DLD1 (cell line): Measurements from ENCODE around the gene CNTROB.

Experiments used
- in situ Hi-C: cut with HindIII; loops from 2 replicates; pipeline ENCODE4 v1.10.0; 2017; ENCODE audit warnings: low sequenced_read_pairs

Gene CNTROB, protein sequence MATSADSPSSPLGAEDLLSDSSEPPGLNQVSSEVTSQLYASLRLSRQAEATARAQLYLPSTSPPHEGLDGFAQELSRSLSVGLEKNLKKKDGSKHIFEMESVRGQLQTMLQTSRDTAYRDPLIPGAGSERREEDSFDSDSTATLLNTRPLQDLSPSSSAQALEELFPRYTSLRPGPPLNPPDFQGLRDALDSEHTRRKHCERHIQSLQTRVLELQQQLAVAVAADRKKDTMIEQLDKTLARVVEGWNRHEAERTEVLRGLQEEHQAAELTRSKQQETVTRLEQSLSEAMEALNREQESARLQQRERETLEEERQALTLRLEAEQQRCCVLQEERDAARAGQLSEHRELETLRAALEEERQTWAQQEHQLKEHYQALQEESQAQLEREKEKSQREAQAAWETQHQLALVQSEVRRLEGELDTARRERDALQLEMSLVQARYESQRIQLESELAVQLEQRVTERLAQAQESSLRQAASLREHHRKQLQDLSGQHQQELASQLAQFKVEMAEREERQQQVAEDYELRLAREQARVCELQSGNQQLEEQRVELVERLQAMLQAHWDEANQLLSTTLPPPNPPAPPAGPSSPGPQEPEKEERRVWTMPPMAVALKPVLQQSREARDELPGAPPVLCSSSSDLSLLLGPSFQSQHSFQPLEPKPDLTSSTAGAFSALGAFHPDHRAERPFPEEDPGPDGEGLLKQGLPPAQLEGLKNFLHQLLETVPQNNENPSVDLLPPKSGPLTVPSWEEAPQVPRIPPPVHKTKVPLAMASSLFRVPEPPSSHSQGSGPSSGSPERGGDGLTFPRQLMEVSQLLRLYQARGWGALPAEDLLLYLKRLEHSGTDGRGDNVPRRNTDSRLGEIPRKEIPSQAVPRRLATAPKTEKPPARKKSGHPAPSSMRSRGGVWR

DNA sequence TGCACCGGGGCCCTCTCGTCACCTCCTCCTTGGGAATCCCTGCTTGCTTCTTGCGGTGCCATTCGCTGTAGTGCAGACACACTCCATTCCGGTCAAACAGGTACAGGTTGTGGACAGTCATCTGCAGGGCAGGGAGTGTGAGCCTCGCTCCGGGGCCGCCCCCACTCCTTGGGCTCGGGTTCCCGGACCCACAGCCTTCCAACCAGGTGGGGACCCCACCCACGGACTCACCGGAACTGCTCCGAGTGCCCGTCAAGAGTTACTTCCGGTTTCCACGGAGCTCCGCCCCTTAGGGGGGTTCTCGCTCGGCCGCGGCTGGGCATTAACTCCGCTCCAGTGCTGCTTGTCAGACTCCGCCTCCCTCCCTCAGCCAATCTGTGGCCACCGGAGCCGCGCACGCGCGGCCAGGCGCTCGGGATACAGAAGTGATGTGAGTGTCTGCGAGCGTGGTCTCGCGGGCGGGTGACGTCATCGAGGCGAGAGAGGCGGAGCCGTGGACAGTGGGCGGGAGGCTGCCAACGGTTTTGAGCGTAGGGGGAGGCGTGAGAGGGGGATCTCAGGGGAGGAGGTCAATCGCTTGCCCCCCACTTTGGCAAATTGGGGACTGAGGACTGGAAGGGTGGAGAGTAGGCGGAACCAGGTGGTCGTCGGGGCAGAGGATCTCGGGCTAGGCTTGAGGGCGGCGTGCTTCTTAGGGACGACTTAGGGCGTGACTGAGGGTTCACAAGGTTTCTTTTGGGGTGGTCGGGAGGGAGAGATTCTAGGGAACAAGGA, at the start of gene CNTROB, which contains the start of gene TRAPPC1:
CNTROB (plus strand) TSS at position 498 of the 774 bp plus-strand sequence. CDS start 874 bp downstream, outside the sequence.
TRAPPC1 (minus strand) TSS at position 238 of the 774 bp plus-strand sequence; CDS start at position 121, 117 bp downstream.
- in situ Hi-C loops = no loop called here

DNA sequence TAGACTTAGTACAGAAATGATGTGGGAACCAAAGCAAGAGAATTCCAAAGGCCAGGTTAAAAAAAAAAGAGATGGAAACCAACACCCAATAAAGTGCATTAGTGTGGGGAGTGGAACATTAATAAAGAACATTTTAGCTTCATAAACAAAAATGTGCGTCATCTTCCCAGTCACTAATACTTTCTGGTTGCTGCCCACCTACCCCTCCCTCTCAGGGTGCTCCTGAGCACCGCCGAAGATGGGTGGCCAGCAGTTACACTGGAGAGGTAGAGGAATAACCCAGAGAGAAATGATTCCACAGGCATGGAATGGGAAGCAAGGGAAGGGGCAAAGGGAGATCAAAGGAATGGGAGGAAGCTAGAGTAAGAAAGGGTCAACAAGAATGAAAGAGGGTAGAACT, 49.4 kb upstream of the CNTROB start:
- in situ Hi-C loops = no loop called here

DNA sequence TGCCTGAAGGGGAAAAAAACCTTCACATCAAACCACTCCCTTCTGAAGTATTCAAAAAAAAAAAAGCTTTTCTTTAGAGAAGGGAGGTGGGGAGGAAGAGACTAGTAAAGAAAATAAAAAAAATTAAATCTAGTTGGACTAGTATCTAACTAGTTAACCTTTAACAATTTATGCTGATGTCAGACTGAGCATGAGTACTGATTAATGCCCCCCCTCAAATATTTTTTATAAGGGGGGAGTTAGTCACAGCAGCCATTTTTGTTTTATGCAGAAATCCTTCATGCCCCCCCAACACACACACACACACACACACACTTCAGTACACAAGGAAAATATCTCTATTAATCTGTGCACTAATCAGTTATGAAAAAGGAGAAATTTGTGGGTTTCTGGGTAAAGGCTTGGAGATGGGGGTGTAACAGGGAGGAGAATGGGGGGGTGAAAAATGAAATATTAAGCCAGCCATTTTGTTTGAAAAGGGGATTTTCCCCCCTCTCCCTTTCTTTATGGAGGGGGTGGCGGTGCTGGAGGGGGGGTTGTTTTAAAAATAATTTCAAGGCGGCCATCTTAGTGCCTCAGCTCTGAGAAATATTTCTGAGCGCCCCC, 48.1 kb upstream of the CNTROB start:
- in situ Hi-C loops = no loop called here

DNA sequence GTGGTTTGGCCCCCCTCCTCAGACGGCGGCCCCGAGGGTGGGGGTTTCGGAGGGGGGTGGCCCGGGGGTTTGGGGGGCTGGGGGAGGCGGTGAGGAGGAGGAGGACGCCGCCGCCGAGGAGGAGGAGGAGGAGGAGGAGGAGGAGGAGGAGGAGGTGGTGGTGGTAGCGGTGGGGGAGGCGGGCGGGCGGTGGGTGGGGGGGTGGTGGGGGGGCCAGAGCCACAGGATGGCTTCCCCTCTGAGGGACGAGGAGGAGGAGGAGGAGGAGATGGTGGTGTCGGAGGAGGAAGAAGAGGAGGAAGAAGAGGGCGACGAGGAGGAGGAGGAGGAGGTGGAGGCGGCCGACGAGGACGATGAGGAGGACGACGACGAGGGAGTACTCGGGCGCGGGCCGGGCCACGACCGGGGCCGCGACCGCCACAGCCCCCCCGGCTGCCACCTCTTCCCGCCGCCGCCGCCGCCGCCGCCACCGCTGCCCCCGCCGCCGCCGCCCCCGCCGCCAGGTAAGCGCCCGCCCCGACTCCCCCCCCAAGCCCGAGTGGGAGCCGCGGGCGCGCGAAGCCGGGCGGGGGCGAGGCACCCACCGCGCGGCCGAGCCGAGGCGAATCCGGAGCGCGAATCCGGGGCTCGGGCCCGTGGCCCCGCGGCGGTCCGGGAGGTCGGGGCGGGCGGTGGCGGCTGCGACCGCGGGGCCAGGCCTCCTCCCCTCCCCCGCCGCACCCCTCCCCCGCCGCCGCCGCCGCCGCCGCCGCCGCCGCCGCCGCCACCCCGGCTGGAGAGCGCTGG, 47.2 kb upstream of the CNTROB start:
- in situ Hi-C loops = no loop called here

DNA sequence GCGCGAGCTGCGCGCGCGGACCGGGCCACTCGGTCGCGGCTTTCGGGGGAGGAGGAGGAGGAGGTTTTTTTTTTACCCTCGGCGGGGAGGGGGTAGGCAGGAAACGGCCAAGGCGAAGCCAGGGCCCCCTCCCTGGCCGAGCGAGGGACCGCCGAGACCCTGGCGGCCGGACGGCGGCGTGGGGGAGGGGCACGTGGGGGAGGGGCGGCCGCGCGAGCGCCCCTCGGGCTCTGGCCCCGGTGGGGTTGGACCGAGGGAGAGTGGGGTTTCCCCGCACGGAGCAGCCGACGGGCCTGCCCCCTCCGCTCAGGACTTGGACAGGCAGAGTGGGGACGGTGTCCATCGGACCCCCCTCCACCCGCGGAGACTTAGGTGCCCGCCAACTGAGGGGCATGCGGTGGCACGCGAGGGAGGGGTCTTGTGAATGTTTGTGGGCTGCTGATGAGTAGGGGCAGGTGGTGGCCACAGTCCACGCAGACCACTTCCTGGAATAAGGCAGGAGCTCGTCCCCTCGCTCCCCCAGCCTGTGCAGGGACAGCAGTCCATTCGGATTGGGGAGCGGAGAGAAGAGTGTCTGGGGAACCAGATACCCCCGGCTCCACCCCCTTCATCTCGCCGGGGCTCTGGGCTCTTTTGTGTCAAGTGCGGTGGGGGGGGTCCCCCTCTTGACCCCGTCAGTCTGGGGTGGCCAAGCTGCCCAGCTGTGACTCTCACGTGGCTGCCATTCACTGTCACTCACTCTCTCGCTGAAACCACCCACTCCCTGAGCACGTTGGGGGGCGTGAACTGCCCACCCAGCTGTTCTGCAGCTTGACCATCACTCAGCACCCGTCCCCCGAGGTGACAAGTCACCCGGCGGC, 46.4 kb upstream of the CNTROB start:
- in situ Hi-C loops = no loop called here

DNA sequence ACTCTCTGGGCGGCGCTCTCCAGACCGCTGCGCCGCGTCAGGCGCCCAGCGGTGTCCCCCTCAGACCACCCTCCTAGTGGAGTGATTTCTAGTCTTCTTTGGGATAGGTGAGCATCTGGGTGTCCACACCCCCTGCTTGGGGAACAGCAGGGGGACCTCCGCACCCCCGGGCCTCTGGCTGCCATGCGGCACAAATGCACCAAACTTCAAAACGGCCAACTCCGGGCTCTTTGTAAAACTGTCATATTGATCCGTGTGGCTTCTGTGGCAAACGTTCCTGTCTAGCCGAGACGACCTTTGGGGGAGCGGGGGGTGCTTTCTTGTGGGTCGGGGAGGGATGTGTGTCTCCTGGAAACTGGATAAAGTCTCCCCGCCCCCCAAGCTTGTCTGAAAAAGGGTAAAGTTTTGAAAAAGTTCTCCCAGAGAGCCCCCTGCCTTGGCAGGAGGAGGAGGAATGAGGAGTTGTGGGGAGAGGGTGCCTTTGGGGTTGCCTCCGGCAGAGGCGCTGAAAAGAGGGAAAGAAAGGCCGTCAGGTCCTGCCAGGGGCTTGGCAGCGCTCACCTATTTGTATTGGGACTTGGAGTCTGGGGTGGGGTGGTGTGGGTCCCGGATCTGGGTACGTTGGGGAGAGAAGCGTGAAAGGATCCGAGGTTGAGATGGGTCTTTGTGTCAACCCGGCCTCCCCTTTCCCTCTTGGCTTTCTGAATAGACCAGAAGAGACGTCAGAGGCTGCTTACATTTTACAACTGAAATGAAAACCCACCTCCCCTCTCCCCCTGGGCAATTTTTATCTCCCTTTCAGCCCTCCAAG, 45.6 kb upstream of the CNTROB start:
- in situ Hi-C loops = no loop called here

DNA sequence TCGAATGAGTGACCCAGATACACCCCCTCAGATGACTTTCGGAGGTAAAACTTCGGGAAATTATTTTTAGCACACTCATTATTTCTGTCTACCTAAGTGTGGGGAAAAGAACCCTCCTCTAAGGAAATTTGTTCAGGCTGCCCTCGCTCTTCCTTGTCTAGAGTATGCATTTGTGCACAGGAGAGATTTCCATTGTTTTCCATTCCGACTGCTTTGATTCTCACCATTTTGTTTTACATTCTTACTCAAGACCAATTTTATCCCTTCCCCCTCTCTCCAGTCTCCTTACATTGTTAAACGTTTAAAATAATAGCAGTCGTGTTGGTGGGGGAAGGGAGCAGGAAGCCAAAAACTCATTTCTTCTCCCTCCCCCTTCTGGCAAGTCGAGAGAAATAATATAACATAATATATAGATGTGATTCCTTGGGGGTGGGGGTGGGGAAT, 44.9 kb upstream of the CNTROB start:
- in situ Hi-C loops = no loop called here

DNA sequence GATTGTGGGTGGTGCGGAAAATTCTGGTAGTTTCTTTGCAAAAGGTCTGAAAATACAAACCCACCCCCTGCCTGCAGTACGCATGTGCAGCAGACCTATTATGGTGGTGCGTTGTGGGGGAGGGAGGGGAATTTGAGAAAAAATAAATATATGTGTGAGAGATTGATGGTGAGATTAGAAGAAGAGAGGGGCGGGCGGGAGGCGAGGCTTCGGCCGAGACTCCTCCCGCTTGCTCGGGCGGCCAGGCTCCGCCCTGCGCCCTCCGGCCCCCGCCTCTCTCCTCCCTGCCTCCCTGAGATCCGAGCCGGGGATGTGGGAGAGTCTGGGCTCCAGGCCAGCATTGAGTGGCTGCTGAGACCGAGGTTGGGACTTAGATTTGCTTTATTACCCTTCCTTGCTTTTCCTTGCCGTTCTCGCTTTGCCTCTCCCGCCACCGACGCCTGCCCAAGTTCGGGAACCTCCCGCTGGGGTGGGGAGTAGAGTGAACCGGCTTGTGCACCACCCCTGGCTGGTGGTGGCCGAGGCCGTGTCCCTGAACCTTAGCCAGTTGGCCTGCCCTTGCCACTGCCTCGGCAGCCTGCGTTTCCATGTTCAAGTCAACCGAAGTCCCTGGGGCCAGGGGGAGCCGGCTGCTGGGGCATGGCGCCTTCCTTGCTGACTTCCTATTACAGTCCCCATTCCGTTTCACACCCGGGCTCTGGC, 44.4 kb upstream of the CNTROB start:
- in situ Hi-C loops = no loop called here

DNA sequence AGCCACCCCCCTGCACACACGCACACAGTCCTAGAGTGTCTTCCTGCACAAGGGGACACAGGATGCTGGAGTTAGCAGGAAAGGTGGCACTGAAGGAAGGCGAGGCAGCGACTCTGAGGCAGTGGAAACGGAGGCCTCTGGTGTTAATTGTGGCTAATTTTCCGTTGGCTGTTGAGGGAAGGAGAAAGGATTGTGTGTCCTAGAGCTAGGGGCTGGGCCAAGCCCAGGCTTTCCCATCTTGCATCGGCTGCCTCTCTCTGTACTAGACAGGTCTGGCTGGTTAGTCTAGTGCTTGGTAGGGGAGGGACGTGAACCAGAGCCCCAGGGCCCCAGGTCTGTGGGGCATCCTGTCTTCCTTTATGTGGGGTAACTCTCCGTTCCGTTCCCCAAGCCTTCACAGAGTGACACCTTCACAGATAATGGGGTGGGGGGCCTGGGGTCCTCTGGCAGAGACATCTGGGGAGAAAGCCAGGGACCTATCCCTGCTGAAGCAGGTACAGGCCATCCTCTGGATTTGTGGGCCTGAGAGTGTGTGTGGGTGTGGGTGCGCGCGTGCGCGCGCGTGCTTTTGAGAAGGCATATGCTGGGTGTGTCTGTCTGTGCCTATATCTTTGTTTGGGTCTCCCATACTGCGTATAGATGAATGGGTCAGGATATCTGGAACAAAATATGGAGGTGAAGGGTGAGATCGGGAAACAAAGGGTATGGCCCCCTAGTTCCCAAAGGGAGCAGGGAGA, 43.7 kb upstream of the CNTROB start, which contains the start of gene CHD3:
CHD3 (plus strand) TSS at position 606 of the 737 bp plus-strand sequence. CDS start 212 bp downstream, outside the sequence.
- in situ Hi-C loops = no loop called here

DNA sequence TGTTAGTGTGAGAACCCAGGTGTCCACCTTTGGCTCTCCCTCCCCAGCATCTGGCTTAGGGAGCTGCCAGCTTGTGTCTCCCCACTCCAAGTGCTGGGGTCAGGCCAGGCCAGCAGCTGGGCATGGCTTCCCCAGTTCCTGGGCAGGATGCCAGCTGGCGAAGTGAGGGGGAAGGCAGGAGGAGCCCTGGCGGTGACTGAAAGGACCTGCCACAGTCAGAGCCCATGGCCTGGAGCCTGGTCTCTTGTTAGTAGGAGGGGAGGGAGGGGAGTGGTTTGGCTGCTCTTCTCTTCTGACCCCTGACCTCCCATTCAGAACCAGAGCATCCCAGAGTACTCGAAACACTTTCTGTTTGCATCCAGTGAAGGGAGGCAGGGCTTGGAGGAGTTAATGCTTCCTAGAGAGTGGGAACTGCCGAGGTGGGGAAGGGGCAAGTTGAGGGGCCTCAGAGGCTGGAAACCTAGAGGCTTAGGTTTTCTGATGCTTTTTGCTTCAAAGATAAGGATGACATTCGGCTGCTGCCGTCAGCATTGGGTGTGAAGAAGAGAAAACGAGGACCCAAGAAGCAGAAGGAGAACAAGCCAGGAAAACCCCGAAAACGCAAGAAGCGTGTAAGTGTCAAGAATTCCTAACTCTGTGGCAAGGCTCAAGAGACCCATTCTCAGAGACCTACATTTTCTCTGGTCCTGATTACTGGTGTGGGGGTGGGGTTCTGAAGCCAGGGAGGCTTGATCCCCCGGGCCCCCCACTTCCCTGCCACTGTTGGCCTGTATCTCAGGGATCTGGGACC, 42.6 kb upstream of the CNTROB start:
- in situ Hi-C loops = no loop called here

DNA sequence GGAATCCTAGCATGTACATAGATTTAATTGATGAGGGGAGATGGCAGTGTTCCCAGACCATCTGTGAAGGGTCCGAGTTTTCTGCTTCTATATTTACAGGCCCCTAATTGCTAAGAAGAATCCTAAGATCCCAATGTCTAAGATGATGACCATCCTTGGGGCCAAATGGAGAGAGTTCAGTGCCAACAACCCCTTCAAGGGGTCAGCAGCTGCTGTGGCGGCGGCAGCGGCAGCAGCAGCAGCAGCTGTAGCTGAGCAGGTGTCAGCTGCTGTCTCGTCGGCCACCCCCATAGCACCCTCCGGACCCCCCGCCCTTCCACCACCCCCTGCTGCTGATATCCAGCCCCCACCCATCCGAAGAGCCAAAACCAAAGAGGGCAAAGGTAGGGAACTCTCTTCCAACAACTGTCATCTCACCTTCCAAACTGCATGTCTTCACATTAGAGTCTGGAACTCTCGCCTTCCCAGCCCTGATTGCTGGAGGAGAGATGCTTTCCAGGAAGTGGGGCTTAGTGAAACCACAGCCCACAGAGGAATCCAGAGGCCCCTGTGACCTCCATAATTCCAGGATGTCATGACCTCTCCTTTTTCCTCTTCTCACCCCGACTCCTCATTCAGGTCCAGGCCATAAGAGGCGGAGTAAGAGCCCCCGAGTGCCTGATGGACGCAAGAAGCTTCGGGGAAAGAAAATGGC, 38.7 kb upstream of the CNTROB start:
- in situ Hi-C loops = no loop called here

DNA sequence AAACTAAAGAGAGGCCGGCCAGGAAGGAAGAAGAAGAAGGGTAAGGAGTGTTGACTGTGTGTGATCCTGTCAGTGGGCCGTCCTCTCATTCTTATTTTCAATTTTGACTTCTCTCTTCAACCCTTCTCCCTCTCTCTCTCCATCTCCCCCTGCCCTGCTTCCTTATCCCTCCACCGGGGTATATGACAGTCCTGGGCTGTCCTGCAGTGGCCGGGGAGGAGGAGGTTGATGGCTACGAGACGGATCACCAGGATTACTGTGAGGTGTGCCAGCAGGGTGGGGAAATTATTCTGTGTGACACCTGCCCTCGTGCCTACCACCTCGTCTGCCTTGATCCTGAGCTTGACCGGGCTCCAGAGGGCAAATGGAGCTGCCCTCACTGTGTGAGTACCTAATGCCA, 37.8 kb upstream of the CNTROB start:
- in situ Hi-C loops = no loop called here

DNA sequence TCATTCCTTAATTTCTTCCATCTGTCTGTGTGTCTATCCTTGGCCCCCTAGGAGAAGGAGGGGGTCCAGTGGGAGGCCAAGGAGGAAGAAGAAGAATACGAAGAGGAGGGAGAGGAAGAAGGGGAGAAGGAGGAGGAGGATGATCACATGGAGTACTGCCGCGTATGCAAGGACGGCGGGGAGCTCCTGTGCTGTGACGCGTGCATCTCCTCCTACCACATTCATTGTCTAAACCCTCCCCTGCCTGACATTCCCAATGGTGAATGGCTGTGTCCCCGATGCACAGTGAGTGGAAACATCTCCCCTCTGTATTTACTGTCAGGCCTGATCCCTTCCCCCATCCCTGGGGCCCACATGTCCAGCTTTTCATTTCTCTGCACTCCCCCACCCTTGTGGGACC, 37.1 kb upstream of the CNTROB start:
- in situ Hi-C loops = no loop called here

DNA sequence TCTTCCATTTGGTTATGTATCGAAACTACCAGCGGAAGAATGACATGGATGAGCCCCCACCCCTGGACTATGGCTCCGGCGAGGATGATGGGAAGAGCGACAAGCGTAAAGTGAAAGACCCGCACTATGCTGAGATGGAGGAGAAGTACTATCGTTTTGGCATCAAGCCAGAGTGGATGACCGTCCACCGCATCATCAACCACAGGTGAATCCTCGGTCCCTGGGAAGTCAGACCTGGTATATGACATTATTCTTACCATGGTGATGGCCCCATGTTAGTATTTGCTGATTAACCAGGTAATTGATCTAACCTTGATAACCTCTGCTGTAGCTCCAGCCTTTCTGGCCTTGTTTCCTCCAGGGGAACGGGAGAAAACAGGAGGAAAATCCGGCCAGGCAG, 34.9 kb upstream of the CNTROB start:
- in situ Hi-C loops = no loop called here

DNA sequence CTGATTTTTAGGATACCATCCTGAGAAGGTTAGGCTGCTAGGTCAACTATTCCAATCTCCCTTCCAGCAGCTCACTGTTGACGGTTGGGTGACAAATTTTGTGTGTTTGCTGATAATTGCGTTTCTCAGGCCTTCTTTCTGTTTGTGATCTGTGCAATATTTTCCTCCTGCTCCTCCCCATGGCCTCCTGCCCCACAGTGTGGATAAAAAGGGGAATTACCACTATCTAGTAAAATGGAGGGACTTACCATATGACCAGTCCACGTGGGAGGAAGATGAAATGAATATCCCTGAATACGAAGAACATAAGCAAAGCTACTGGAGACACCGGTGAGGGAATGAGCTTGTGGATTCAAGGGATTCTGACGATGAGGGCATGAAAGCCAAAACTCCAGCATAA, 34.2 kb upstream of the CNTROB start:
- in situ Hi-C loops = no loop called here
